Osteocyte (in vitro differentiated cells): ENCODE measurements around the gene LZTS2. TPM values are rescaled to one million over a fixed set of nuclear protein-coding genes. Genes with fewer than 3 reads are reported as not detected.

ENCODE experiments used
- DNase-seq: peaks from one replicate; pipeline ENCODE4 v3.0.0; 2021; ENCODE audit warnings: mixed read lengths; ENCODE audit not compliant: unreplicated experiment; ENCODE audit errors: extremely low spot score
- H3K27ac Mint-ChIP-seq: one replicate; pipeline ENCODE4 v1.8.0; 2021; ENCODE audit warnings: mild to moderate bottlenecking, mixed read lengths; ENCODE audit not compliant: unreplicated experiment
- H3K27me3 Mint-ChIP-seq: one replicate; pipeline ENCODE4 v1.8.0; 2021; ENCODE audit warnings: mixed read lengths; ENCODE audit not compliant: unreplicated experiment
- H3K36me3 Mint-ChIP-seq: one replicate; pipeline ENCODE4 v1.8.0; 2021; ENCODE audit warnings: mixed read lengths; ENCODE audit not compliant: unreplicated experiment
- H3K4me1 Mint-ChIP-seq: one replicate; pipeline ENCODE4 v1.8.0; 2021; ENCODE audit warnings: mixed read lengths; ENCODE audit not compliant: unreplicated experiment
- H3K4me3 Mint-ChIP-seq: one replicate; pipeline ENCODE4 v1.8.0; 2021; ENCODE audit warnings: mild to moderate bottlenecking, moderate library complexity, mixed read lengths; ENCODE audit not compliant: unreplicated experiment
- H3K9me3 Mint-ChIP-seq: one replicate; pipeline ENCODE4 v1.8.0; 2021; ENCODE audit warnings: mixed read lengths; ENCODE audit not compliant: unreplicated experiment
- total RNA-seq: library from RNA; stranded (reverse); gene quantifications from 2 replicates; pipeline ENCODE4 v1.2.1, GENCODE V29; 2021
- TF ChIP-seq, protein P1 (sequence below): fragments of 200-600 bp; sonication (generic); IDR thresholded peaks from 2 replicates; pipeline ENCODE4 v1.5.0; 2021; ENCODE audit warnings: antibody characterized with exemption, mild to moderate bottlenecking, moderate library complexity

Gene LZTS2
- total RNA-seq, 1 donor from 2014 or later, result 72.1 TPM

DNA sequence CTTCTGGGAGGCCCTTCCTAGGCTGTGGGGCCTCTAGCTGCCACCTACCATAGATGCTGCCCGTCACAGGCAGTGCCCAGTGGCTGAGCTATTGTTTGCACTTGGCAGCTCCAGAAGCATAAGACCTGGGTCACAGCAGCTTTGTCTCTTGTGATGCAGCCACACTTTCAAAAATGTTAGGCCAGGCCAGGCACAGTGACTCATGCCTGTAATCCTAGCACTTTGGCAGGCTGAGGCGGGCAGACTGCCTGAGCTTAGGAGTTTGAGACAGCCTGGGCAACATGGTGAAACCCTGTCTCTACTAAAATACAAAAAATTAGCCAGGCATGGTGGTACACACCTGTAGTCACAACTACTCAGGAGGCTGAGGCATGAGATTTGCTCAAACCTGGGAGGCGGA is 52.7 kb downstream of the LZTS2 start:
- DNase-seq, result no peak
- Mint-ChIP-seq H3K9me3 (no peaks in the 10 kb centered on the region), H3K27ac (peak overlapping the region; percentile 60), H3K27me3 (peaks cover 16% of the 10 kb centered on the region), H3K4me1 (peaks cover 10% of the 10 kb centered on the region), H3K4me3 (no peak overlapping the region), H3K36me3 (no peaks in the 10 kb centered on the region)
- TF ChIP-seq, protein P1, sequence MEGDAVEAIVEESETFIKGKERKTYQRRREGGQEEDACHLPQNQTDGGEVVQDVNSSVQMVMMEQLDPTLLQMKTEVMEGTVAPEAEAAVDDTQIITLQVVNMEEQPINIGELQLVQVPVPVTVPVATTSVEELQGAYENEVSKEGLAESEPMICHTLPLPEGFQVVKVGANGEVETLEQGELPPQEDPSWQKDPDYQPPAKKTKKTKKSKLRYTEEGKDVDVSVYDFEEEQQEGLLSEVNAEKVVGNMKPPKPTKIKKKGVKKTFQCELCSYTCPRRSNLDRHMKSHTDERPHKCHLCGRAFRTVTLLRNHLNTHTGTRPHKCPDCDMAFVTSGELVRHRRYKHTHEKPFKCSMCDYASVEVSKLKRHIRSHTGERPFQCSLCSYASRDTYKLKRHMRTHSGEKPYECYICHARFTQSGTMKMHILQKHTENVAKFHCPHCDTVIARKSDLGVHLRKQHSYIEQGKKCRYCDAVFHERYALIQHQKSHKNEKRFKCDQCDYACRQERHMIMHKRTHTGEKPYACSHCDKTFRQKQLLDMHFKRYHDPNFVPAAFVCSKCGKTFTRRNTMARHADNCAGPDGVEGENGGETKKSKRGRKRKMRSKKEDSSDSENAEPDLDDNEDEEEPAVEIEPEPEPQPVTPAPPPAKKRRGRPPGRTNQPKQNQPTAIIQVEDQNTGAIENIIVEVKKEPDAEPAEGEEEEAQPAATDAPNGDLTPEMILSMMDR, result no peak

DNA sequence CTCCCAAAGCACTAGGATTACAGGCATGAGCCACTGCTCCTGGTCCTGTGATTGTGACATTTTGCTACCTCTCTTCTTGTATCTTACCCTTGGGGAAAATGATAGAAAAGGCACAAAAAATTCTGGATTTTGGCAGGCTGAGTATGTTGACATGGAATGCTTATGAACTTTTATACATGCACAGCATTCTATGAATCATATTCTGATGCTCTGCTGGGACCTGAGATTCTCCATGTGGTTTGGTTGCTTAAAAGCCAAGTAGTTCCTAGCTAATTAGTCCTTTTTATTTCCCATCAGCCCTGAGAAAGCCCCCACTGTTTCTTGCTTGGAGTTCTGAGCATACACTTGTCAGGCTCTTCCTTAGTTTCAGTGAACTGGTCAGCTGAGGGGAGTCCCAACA is 53.9 kb downstream of the LZTS2 start:
- Mint-ChIP-seq H3K4me1 (peaks cover 10% of the 10 kb centered on the region), H3K4me3 (no peak overlapping the region), H3K36me3 (no peaks in the 10 kb centered on the region), H3K9me3 (no peaks in the 10 kb centered on the region), H3K27me3 (peaks cover 13% of the 10 kb centered on the region), H3K27ac (no peak overlapping the region)
- no peak for DNase-seq
- TF ChIP-seq, protein P1, result no peak

DNA sequence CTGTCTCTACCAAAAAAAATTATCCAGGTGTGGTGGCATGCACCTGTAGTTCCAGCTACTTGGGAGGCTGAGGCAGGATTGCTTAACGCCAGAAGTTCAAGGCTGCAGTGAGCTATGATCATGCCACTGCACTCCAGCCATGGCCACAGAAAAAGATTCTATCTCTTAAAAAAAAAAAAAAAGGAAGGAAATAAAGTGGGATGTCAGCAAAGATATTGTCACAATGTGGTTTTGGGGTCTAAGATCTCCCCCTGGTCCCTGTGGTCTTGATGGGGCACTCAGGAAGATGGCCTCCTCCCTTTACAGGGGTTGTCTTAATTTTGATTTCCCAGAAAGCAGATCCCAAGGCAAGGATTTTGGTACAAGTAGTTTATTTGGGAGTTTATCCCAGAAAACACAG is 54.7 kb downstream of the LZTS2 start:
- H3K9me3 Mint-ChIP-seq, result no peaks in the 10 kb centered on the region
- TF ChIP-seq, protein P1, result no peak
- H3K27ac Mint-ChIP-seq, result no peak overlapping the region
- H3K36me3 Mint-ChIP-seq, result no peaks in the 10 kb centered on the region
- peaks cover 4% of the 10 kb centered on the region for H3K27me3 Mint-ChIP-seq
- DNase-seq, result no peak
- H3K4me1 Mint-ChIP-seq, result peaks cover 10% of the 10 kb centered on the region
- no peak overlapping the region for H3K4me3 Mint-ChIP-seq

DNA sequence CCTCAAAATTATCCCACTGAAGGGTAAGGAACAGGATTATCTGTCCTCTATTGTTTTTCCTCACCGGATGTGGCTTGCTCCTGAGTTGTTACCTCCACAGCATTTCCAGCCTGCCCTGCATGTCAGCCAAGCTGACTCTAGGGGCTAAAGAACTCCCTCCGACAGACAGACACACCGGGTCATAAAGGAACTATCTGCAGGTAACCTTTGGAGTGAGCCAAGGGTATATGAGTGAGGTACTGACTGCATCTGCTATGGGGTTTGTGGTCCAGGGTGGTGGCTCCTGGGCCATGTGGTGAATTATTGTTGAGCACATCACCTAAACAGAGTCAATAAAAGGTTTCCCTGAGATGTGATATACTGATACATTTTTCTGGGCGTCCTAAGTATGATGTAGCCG is 55.3 kb downstream of the LZTS2 start:
- Mint-ChIP-seq H3K36me3 (no peaks in the 10 kb centered on the region), H3K27me3 (no peaks in the 10 kb centered on the region), H3K27ac (no peak overlapping the region), H3K4me3 (no peak overlapping the region), H3K4me1 (peaks cover 16% of the 10 kb centered on the region), H3K9me3 (no peaks in the 10 kb centered on the region)
- no peak for DNase-seq
- TF ChIP-seq, protein P1, result no peak

DNA sequence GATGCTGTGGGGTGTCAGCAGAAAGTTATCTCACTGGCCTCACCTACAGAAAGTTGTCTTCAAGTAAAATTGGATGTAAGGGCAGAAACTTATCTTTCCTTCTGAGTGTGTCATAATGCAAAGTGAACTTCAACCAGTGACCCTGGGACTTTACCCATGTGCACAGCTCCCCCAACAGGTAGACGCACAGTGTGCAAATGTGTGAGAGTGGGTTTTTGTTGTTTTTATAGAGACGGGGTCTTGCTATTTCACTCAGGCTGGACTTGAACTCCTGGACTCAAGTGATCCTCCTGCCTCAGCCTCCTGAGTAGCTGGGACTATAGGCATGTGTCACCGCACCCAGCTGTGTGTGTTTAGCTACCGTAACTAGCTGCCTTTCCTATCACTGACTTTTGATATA is 55.8 kb downstream of the LZTS2 start:
- TF ChIP-seq, protein P1, result peak; percentile 9
- no peaks in the 10 kb centered on the region for H3K27me3 Mint-ChIP-seq
- H3K36me3 Mint-ChIP-seq, result no peaks in the 10 kb centered on the region
- peaks cover 17% of the 10 kb centered on the region for H3K4me1 Mint-ChIP-seq
- H3K9me3 Mint-ChIP-seq, result no peaks in the 10 kb centered on the region
- DNase-seq, result no peak
- no peak overlapping the region for H3K4me3 Mint-ChIP-seq
- no peak overlapping the region for H3K27ac Mint-ChIP-seq
